GM19438 (cell line): Measurements from ENCODE around the gene RSRP1.

Experiments used
- ATAC-seq: cut with Tn5 transposase; IDR thresholded peaks from one replicate; pipeline ENCODE4 v1.9.1; 2021; ENCODE audit warnings: low read depth; ENCODE audit not compliant: unreplicated experiment

The RSRP1 gene

GRCh38 chr1:25195835-25196234, 51.4 kb downstream of the RSRP1 start:
- ATAC-seq = no peak

- no peak for ATAC-seq
Measured at GRCh38 chr1:25194572-25195020, 52.7 kb downstream of the RSRP1 start.

- ATAC-seq = no peak
Measured at GRCh38 chr1:25194054-25194453, 53.2 kb downstream of the RSRP1 start.

GRCh38 chr1:25193229-25193628, 54.0 kb downstream of the RSRP1 start:
- ATAC-seq = no peak
